SH-SY5Y (cell line): ENCODE measurements around the gene INO80.

Experiments used
- GATA2 ChIP-seq: IDR thresholded peaks from 2 replicates; pipeline ENCODE4 v1.6.1; 2011; ENCODE audit warnings: mild to moderate bottlenecking, low read depth, low read length
- GATA3 ChIP-seq: IDR thresholded peaks from 2 replicates; pipeline ENCODE4 v1.6.1; 2011; ENCODE audit warnings: low read depth, mild to moderate bottlenecking, low read length, moderate library complexity

DNA sequence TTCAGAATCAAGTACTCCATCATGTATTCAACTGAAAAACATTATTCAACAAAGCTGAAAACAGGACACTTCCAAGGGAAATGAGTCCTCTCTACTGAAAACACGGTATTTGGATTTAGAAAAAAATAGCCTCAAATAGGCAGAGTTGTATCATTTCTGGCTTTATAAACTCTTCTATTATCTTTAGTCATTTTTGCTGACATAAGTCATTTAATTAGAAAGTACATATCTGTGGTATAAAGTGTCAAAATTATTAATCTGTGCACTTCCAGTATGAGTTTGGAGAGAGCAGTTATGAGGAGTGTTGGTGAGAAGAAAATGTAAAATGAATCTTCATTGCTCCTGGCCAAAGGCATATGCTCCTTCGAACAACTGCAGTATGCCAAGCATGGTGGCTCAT lies 59.3 kb downstream of the INO80 start:
- TF ChIP-seq GATA3 = no peak
- TF ChIP-seq GATA2 = no peak
